Measurements from ENCODE around the gene MALT1.

MALT1 gene, protein sequence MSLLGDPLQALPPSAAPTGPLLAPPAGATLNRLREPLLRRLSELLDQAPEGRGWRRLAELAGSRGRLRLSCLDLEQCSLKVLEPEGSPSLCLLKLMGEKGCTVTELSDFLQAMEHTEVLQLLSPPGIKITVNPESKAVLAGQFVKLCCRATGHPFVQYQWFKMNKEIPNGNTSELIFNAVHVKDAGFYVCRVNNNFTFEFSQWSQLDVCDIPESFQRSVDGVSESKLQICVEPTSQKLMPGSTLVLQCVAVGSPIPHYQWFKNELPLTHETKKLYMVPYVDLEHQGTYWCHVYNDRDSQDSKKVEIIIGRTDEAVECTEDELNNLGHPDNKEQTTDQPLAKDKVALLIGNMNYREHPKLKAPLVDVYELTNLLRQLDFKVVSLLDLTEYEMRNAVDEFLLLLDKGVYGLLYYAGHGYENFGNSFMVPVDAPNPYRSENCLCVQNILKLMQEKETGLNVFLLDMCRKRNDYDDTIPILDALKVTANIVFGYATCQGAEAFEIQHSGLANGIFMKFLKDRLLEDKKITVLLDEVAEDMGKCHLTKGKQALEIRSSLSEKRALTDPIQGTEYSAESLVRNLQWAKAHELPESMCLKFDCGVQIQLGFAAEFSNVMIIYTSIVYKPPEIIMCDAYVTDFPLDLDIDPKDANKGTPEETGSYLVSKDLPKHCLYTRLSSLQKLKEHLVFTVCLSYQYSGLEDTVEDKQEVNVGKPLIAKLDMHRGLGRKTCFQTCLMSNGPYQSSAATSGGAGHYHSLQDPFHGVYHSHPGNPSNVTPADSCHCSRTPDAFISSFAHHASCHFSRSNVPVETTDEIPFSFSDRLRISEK

GRCh38 chr18:58671111-58671631, at the start of gene MALT1:
Gene MALT1 (plus strand): TSS chr18:58671465. CDS start chr18:58671644, 179 bp downstream.
- peak within 1 kb of the TSS; percentile 73 for H3K4me3 ChIP-seq (ENCODE audit: low read depth, low read length)
- TF ChIP-seq, protein P1, sequence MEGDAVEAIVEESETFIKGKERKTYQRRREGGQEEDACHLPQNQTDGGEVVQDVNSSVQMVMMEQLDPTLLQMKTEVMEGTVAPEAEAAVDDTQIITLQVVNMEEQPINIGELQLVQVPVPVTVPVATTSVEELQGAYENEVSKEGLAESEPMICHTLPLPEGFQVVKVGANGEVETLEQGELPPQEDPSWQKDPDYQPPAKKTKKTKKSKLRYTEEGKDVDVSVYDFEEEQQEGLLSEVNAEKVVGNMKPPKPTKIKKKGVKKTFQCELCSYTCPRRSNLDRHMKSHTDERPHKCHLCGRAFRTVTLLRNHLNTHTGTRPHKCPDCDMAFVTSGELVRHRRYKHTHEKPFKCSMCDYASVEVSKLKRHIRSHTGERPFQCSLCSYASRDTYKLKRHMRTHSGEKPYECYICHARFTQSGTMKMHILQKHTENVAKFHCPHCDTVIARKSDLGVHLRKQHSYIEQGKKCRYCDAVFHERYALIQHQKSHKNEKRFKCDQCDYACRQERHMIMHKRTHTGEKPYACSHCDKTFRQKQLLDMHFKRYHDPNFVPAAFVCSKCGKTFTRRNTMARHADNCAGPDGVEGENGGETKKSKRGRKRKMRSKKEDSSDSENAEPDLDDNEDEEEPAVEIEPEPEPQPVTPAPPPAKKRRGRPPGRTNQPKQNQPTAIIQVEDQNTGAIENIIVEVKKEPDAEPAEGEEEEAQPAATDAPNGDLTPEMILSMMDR (conservative IDR thresholded peaks at IDR 0.05; ENCODE audit: low read depth, low read length) = no peak
- peak; percentile 89 for DNase-seq (ENCODE audit: low read depth)

GRCh38 chr18:58624011-58624410, 47.3 kb upstream of the MALT1 start:
- peak; percentile 75 for DNase-seq (ENCODE audit: low read depth)
- no peak overlapping the region for H3K4me3 ChIP-seq (ENCODE audit: low read depth, low read length)
- TF ChIP-seq, protein P1 (conservative IDR thresholded peaks at IDR 0.05; ENCODE audit: low read depth, low read length) = no peak

GRCh38 chr18:58625839-58626238, 45.4 kb upstream of the MALT1 start:
- no peak overlapping the region for H3K4me3 ChIP-seq (ENCODE audit: low read depth, low read length)
- DNase-seq (ENCODE audit: low read depth) = no peak
- TF ChIP-seq, protein P1 (conservative IDR thresholded peaks at IDR 0.05; ENCODE audit: low read depth, low read length) = no peak

DNA sequence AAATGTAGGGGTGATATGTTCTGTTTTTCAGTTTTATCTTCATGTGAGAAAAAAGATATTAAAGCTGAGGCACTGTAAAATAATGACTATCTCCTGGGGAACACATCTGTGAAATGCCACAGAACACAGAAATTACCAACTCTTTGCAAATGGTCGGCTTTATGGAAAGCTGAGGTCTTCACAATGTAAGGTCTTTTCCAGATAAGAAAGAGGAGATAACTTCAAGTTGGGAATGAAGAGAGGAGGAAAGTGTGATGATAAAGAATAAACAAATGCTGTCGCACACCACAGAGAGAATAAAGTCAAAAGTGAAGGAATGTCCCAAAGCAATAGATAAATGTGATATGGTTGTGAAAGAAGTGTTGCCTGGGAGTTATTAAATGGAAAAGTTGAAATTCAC, 41.2 kb upstream of the MALT1 start:
- no peak for DNase-seq (ENCODE audit: low read depth)
- TF ChIP-seq, protein P1 (conservative IDR thresholded peaks at IDR 0.05; ENCODE audit: low read depth, low read length) = no peak
- no peak overlapping the region for H3K4me3 ChIP-seq (ENCODE audit: low read depth, low read length)

DNA sequence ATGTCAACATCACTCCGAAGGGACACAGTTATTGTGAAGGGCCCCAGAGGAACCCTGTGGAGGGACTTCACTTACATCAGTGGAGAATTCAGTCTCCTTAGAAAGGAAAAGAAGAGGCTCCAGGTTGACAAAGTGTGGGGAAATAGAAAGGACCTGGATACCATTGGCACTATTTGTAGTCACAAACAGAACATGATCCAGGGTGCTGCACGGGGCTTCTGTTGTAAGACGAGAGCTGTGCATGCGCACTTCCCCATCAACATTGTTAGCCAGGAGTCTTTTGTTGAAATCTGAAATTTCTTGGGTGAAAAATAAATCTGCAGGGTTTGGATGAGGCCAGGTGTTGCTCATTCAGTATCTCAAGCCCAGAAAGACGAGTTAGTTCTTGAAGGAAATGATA, 40.0 kb upstream of the MALT1 start:
- H3K4me3 ChIP-seq (ENCODE audit: low read depth, low read length) = no peak overlapping the region
- DNase-seq (ENCODE audit: low read depth) = no peak
- TF ChIP-seq, protein P1 (conservative IDR thresholded peaks at IDR 0.05; ENCODE audit: low read depth, low read length) = no peak

DNA sequence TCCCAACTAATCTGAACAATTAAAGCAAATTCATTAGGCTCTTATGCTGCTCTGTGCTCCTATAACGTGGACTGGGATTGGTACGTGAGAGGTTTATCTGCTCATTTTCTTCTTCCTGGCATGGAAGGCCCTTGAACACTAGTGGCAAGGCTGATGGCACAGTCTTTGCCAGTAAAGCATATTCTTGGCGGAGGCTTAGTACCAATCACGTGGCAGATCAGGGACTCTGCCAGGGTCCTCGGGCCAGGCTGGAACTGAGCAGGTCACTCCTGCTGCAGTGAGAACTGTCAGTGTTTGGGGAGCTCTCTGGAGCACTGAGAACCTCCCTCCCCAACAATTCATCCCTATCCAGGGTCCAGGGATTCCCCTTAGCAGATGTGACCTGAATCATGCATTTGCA, 38.7 kb upstream of the MALT1 start:
- no peak for DNase-seq (ENCODE audit: low read depth)
- TF ChIP-seq, protein P1 (conservative IDR thresholded peaks at IDR 0.05; ENCODE audit: low read depth, low read length) = no peak
- no peak overlapping the region for H3K4me3 ChIP-seq (ENCODE audit: low read depth, low read length)
